Cardiac muscle cell (in vitro differentiated cells and primary cell): ENCODE data around the gene SLC13A3. TPM values are rescaled to one million over a fixed set of nuclear protein-coding genes. Genes with fewer than 3 reads are reported as not detected.

Experiments
- DNase-seq, 2 donors: peaks; one replicate each; pipeline versions ENCODE4 v3.0.0 to v3.0.0-alpha.2; 2010 to 2017; ENCODE audit warnings: low read depth in 1 of 2, low spot score in 1 of 2
- H3K27ac ChIP-seq: fragments of 200-600 bp; sonication (generic); 2 replicates; pipeline ENCODE4 v1.5.1; 2016
- H3K27me3 ChIP-seq: fragments of 200-600 bp; sonication (generic); 2 replicates; pipeline ENCODE4 v1.6.0; 2016; ENCODE audit warnings: control low read depth
- H3K36me3 ChIP-seq: fragments of 200-600 bp; sonication (generic); 2 replicates; pipeline ENCODE4 v1.5.1; 2016; ENCODE audit warnings: control low read depth
- H3K4me1 ChIP-seq: fragments of 200-600 bp; sonication (generic); 2 replicates; pipeline ENCODE4 v1.8.1; 2017; ENCODE audit warnings: low read depth, mild to moderate bottlenecking, mixed run types
- H3K4me3 ChIP-seq: fragments of 200-600 bp; sonication (generic); 2 replicates; pipeline ENCODE4 v1.5.1; 2016; ENCODE audit warnings: mild to moderate bottlenecking
- H3K9me3 ChIP-seq: fragments of 200-600 bp; sonication (generic); 2 replicates; pipeline ENCODE4 v1.5.1; 2017; ENCODE audit warnings: low read depth, mild to moderate bottlenecking, control low read depth
- CTCF ChIP-seq: IDR thresholded peaks from 2 replicates; pipeline ENCODE4 v1.5.1; 2012; ENCODE audit warnings: low read depth, mild to moderate bottlenecking, low read length
- polyA plus RNA-seq: library from polyadenylated mRNA; unstranded; fragments of >200 nt; fragmentation: Nextera tagmentation; extraction: Ambion mirVana; gene quantifications from 2 replicates; pipeline ENCODE4 v1.2.1, GENCODE V29; 2016
- total RNA-seq: library from RNA; depleted of rRNA; stranded (reverse); fragments of >200 nt; gene quantifications from 2 replicates; pipeline ENCODE4 v1.2.3, GENCODE V29; 2016

Gene SLC13A3
- total and polyA plus RNA-seq, 2 experiments from 2014 or later, result 2.1 to 3.9 TPM

DNA sequence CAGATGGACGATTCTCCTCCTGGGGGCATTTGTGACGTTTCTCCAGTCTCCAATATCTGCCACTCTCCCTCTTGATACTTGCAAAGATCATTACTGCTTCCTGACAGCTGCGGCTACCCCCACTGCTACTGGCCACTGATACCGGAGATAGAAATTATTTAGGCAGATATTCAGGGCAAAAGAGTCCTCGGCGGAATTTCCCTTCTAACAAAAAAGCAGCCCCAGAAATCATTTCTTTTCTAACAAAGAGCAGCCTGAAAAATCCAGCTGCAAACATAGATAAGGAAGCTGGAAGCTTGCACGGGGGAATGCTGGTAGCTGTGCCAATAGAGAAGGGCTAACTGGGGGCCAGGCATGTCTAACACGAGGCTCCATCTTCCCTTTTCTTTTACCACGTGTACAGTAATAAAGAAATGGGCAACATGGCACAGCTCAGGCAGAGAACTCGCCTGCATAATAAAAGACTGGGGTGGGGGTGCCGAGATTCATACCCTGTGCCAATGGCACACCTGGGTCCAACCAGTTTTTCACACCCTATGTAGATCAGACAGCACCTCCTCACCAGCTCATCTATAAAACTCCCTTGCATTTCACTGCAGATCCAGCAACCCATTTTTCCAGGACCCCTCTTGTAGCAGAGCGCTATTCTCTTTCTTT, 31.9 kb upstream of the SLC13A3 start:
- Histone ChIP-seq H3K36me3 (no peaks in the 10 kb centered on the region), H3K4me3 (peak overlapping the region; percentile 45), H3K27me3 (no peaks in the 10 kb centered on the region), H3K27ac (peak overlapping the region; percentile 35), H3K9me3 (no peaks in the 10 kb centered on the region), H3K4me1 (peaks cover 16% of the 10 kb centered on the region)
- TF ChIP-seq CTCF, result no peak
- DNase-seq, result peak in 1 of 2 donors; percentile 63

DNA sequence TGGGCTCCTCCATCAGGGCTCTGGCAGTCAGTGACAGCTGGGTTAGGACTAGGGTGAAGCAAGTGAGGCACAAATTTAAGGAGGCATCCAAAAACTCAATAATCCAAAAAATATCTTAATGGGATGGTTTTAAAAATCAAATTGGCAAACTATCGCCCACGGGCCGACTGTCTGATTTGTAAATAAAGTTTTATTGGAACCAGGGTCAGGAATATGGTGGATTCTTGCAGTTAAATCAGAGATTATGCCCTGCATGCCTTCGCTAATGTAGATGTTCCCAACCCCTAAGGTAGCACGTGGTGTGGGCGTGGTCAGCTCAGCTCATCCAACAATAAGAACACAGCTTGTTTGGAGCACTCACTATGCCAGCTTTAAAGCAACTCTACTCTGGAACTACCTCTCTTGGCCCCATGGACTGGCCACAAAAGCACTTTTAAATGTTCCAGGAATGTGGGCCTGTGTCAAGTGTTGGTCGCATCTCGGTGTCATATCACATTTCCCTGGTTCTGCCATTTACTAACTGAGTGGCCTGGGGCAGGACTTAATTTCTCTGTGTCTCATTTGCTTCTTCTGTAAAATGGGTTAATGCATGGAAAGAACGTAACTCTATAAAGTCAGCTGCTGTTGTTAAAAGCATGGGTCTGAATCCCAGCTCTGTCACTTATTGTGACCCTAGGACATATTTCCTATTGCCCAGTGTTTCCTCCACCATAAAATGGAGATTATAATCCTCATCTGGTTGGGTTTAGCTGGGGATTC, 31.0 kb upstream of the SLC13A3 start:
- H3K36me3 ChIP-seq, result no peaks in the 10 kb centered on the region
- no peaks in the 10 kb centered on the region for H3K9me3 ChIP-seq
- H3K4me1 ChIP-seq, result peaks cover 10% of the 10 kb centered on the region
- TF ChIP-seq CTCF, result no peak
- DNase-seq, result no peak
- H3K27ac ChIP-seq, result no peak overlapping the region
- no peaks in the 10 kb centered on the region for H3K27me3 ChIP-seq
- no peak overlapping the region for H3K4me3 ChIP-seq

GRCh38 chr20:46681032-46681854, 30.0 kb upstream of the SLC13A3 start:
- Histone ChIP-seq H3K4me3 (no peak overlapping the region), H3K4me1 (peaks cover 10% of the 10 kb centered on the region), H3K27me3 (no peaks in the 10 kb centered on the region), H3K36me3 (no peaks in the 10 kb centered on the region), H3K27ac (no peak overlapping the region), H3K9me3 (no peaks in the 10 kb centered on the region)
- peak; percentile 83 for TF ChIP-seq CTCF
- peak; percentile 68 to 71 for DNase-seq

DNA sequence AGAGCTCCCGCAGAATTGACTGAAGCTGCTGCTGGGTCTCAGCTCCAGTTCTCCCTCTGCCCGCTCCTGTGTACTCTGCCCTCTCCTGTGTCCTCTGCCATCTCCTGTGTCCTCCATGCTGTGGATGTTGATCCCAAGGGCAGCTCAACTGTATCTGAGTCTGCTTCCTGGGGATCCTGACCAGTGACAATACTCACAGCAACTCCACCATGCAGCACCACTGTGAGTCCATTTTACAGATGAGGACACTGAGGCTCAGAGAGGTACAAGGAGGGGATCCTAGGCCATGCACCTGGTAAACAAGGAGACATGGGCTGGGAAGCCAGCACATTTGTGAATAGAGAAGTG, 29.4 kb upstream of the SLC13A3 start:
- Histone ChIP-seq H3K27ac (no peak overlapping the region), H3K4me1 (peaks cover 10% of the 10 kb centered on the region), H3K36me3 (no peaks in the 10 kb centered on the region), H3K4me3 (no peak overlapping the region), H3K9me3 (no peaks in the 10 kb centered on the region), H3K27me3 (no peaks in the 10 kb centered on the region)
- TF ChIP-seq CTCF, result no peak
- DNase-seq, result no peak

DNA sequence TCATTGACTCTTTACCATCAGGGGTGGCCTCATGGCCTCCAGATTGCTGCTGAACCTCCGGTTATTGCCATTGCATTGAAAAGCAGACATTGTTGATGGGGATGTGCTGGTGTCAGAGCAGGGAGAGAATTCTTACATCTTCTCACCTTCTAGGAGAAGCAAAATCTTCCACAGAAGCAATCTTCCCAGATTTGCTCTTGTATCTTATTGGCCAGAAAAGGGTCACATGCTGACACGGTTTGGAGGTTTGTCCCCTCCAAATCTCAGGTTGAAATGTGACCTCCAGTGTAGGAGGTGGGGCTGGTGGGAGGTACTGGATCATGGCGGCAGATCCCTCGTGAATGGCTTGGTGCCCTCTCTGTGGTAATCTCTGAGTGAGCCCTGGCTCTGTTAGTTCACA, 27.3 kb upstream of the SLC13A3 start:
- no peak for DNase-seq
- Histone ChIP-seq H3K4me1 (peaks cover 8% of the 10 kb centered on the region), H3K36me3 (no peaks in the 10 kb centered on the region), H3K27me3 (no peaks in the 10 kb centered on the region), H3K9me3 (no peaks in the 10 kb centered on the region), H3K27ac (no peak overlapping the region), H3K4me3 (no peak overlapping the region)
- no peak for TF ChIP-seq CTCF
